Liver (tissue), 9 donors: ENCODE data around the gene TTC24. TPM values are rescaled to one million over a fixed set of nuclear protein-coding genes. Genes with fewer than 3 reads are reported as not detected.
"Not testable (repeated sequence)": the region's sequence is repeated elsewhere in the genome, so short reads cannot be mapped to it uniquely, and the experiment has no call there.

Experiments
- DNase-seq: peaks from one replicate; pipeline ENCODE4 v3.0.0-alpha.2; 2017; ENCODE audit warnings: low spot score
- H3K27ac ChIP-seq, 2 donors: one replicate each; pipeline ENCODE4 v1.7.0; 2013; ENCODE audit warnings: inconsistent platforms in 2 of 2, low read length in 2 of 2, control low read depth in 1 of 2, low read depth in 1 of 2, mild to moderate bottlenecking in 1 of 2
- H3K27me3 ChIP-seq, 4 donors: one replicate each; pipeline versions ENCODE4 v1.6.1 to v1.7.0; 2013; ENCODE audit warnings: low read length in 3 of 4, inconsistent platforms in 1 of 4, mild to moderate bottlenecking in 1 of 4, moderate library complexity in 1 of 4; ENCODE audit not compliant: control insufficient read depth in 4 of 4, insufficient read depth in 4 of 4
- H3K36me3 ChIP-seq, 4 donors: one replicate each; pipeline versions ENCODE4 v1.6.1 to v1.7.0; 2013; ENCODE audit warnings: low read length in 3 of 4, mild to moderate bottlenecking in 3 of 4, low read depth in 1 of 4, moderate library complexity in 1 of 4; ENCODE audit not compliant: control insufficient read depth in 4 of 4, insufficient read depth in 3 of 4
- H3K4me1 ChIP-seq, 4 donors: one replicate each; pipeline versions ENCODE4 v1.6.1 to v1.7.0; 2013; ENCODE audit warnings: low read length in 3 of 4, mild to moderate bottlenecking in 3 of 4, moderate library complexity in 1 of 4; ENCODE audit not compliant: control insufficient read depth in 4 of 4, insufficient read depth in 4 of 4
- H3K4me3 ChIP-seq, 3 donors: one replicate each; pipeline versions ENCODE4 v1.6.1 to v1.7.0; 2013; ENCODE audit warnings: low read length in 3 of 3, control low read depth in 1 of 3, low read depth in 1 of 3, mild to moderate bottlenecking in 1 of 3
- H3K9ac ChIP-seq, 2 donors: one replicate each; pipeline ENCODE4 v1.7.0; 2013; ENCODE audit warnings: low read length in 2 of 2, mild to moderate bottlenecking in 2 of 2, moderate library complexity in 2 of 2, control low read depth in 1 of 2, low read depth in 1 of 2
- H3K9me3 ChIP-seq, 4 donors: one replicate each; pipeline versions ENCODE4 v1.6.1 to v1.7.0; 2013; ENCODE audit warnings: low read length in 3 of 4; ENCODE audit not compliant: control insufficient read depth in 4 of 4
- EGR1 ChIP-seq, 2 donors: IDR thresholded peaks; 2 replicates each; pipeline ENCODE4 v1.6.1; 2016 to 2018; ENCODE audit warnings: antibody characterized with exemption in 2 of 2, low read depth in 2 of 2
- FOXA2 ChIP-seq: IDR thresholded peaks from 2 replicates; pipeline ENCODE4 v1.6.1; 2016; ENCODE audit warnings: antibody characterized with exemption
- RAD21 ChIP-seq, 2 donors: IDR thresholded peaks; 2 replicates each; pipeline ENCODE4 v1.6.1; 2016; ENCODE audit warnings: antibody characterized with exemption in 2 of 2, mild to moderate bottlenecking in 2 of 2
- RXRA ChIP-seq, 2 donors: IDR thresholded peaks; 2 replicates each; pipeline ENCODE4 v1.6.1; 2017 to 2018; ENCODE audit warnings: antibody characterized with exemption in 2 of 2, mild to moderate bottlenecking in 1 of 2
- SP1 ChIP-seq: IDR thresholded peaks from 2 replicates; pipeline ENCODE4 v1.6.1; 2018; ENCODE audit warnings: antibody characterized with exemption, mild to moderate bottlenecking
- TAF1 ChIP-seq: conservative IDR thresholded peaks from 2 replicates; pipeline ENCODE4 v1.6.1; 2016; ENCODE audit warnings: antibody characterized with exemption, mild to moderate bottlenecking
- WGBS: extraction: QIAGEN DNeasy Blood & Tissue Kit; methylation state at CpG from one replicate; pipeline ENCODE4 v1.1.7; 2013; 5-methylcytosine and 5-hydroxymethylcytosine counted together
- polyA plus RNA-seq, 2 donors: library from polyadenylated mRNA; stranded (reverse) in 1 of 2; unstranded in 1 of 2; fragments of 200-250 nt in 1 of 2; fragments of >200 nt in 1 of 2; fragmentation: Nextera tagmentation in 1 of 2; extraction: Ambion mirVana in 1 of 2; gene quantifications; one replicate each; pipeline versions ENCODE4 v1.2.1 to v1.2.3, GENCODE V29; 2013 to 2015
- total RNA-seq, 2 donors: library from RNA; depleted of rRNA; stranded (reverse); fragments of >200 nt; gene quantifications; one replicate each; pipeline ENCODE4 v1.2.3, GENCODE V29; 2014
- TF ChIP-seq, protein P1 (sequence below): IDR thresholded peaks from 2 replicates; pipeline ENCODE4 v1.6.1; 2016; ENCODE audit warnings: antibody characterized with exemption
- TF ChIP-seq, protein P2 (sequence below): fragments of 150-350 bp; IDR thresholded peaks from 2 replicates; pipeline ENCODE4 v1.5.1; 2017; ENCODE audit warnings: improper control_type of control experiment, low read depth, low read length; ENCODE audit not compliant: missing input control
- donor health status: healthy.
- donor health status: healthy.
- donor health status: healthy.
- donor health status: healthy.
- donor health status: healthy.

Gene TTC24
- total and polyA plus RNA-seq, 4 donors = 0.08 to 0.14 (median 0.10) TPM; not detected in 1

DNA sequence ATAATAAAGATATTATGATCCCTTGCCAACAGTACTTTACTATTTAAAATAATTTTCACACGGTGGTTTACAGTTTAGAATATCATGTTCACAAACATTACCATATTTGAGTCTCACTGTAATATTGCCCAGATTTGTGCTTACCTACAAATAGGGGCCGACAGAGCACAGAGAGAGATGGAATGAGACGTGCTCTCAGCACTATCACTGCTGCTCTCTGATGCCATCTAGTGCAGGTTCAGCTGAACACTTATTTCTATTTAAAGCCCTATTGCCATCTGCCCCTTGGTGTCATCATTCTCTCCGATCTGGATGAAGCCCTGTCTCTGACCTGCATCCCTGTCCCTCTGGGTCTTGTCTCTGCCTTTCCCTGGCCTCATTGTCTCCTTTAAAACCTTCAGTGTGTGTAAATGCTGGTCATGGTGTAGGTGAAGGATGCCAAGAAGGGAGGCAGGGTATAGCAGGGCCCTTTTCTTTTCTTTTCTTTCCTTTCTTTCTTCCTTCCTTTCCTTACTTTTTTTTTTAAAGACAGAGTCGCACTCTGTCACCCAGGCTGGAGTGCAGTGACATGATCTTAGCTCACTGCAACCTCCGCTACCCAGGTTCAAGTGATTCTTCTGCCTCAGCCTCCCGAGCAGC lies 28.6 kb downstream of the TTC24 start:
- H3K9me3 ChIP-seq = no peaks in the 10 kb centered on the region
- no peak overlapping the region for H3K27ac ChIP-seq
- no peak overlapping the region for H3K9ac ChIP-seq
- no peaks in the 10 kb centered on the region for H3K36me3 ChIP-seq
- 27% methylated on average over 7 of the region's 7 CpGs for WGBS
- TF ChIP-seq, protein P1, sequence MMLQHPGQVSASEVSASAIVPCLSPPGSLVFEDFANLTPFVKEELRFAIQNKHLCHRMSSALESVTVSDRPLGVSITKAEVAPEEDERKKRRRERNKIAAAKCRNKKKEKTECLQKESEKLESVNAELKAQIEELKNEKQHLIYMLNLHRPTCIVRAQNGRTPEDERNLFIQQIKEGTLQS = peak; percentile 56
- TF ChIP-seq EGR1 (IDR thresholded peaks at IDR 0.05; ENCODE audit: low read depth in 2 of 2) (no peak), FOXA2 (no peak), SP1 (no peak), RXRA (IDR thresholded peaks at IDR 0.05) (peak; percentile 6 to 11), RAD21 (IDR thresholded peaks at IDR 0.05) (peak; percentile 95 to 96), TAF1 (no peak)
- TF ChIP-seq, protein P2, sequence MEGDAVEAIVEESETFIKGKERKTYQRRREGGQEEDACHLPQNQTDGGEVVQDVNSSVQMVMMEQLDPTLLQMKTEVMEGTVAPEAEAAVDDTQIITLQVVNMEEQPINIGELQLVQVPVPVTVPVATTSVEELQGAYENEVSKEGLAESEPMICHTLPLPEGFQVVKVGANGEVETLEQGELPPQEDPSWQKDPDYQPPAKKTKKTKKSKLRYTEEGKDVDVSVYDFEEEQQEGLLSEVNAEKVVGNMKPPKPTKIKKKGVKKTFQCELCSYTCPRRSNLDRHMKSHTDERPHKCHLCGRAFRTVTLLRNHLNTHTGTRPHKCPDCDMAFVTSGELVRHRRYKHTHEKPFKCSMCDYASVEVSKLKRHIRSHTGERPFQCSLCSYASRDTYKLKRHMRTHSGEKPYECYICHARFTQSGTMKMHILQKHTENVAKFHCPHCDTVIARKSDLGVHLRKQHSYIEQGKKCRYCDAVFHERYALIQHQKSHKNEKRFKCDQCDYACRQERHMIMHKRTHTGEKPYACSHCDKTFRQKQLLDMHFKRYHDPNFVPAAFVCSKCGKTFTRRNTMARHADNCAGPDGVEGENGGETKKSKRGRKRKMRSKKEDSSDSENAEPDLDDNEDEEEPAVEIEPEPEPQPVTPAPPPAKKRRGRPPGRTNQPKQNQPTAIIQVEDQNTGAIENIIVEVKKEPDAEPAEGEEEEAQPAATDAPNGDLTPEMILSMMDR = peak; percentile 82
- peaks cover 0 to 4% (median 0%) of the 10 kb centered on the region in 4 donors for H3K27me3 ChIP-seq
- no peaks in the 10 kb centered on the region for H3K4me1 ChIP-seq
- DNase-seq = no peak
- H3K4me3 ChIP-seq = no peak overlapping the region

GRCh38 chr1:156608981-156609380 lies 29.5 kb downstream of the TTC24 start:
- DNase-seq = no peak
- Histone ChIP-seq H3K9ac (no peak overlapping the region), H3K27ac (no peak overlapping the region), H3K36me3 (no peaks in the 10 kb centered on the region), H3K4me3 (no peak overlapping the region), H3K27me3 (peaks cover 0 to 4% (median 0%) of the 10 kb centered on the region in 4 donors), H3K4me1 (no peaks in the 10 kb centered on the region), H3K9me3 (no peaks in the 10 kb centered on the region)
- WGBS = 46% methylated on average over 6 of the region's 6 CpGs
- TF ChIP-seq, protein P2 = peak; percentile 23
- no peak for TF ChIP-seq RXRA (IDR thresholded peaks at IDR 0.05)
- peak; percentile 46 to 65 for TF ChIP-seq RAD21 (IDR thresholded peaks at IDR 0.05)

DNA sequence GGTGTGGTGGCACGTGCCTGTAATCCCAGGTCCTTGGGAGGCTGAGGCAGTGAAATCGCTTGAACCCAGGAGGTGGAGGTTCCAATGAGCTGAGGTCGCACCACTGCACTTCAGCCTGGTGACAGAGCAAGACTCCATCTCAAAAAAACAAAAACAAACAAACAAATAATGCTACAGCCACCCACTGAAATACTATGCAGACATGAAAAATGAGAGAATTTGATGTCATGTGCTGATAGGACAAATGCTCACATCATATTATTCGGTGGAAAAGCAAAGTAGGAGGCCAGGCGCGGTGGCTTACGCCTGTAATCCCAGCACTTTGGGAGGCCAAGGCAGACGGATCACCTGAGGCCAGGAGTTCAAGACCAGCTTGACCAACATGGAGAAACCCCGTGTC lies 30.5 kb downstream of the TTC24 start:
- H3K27me3 ChIP-seq, H3K36me3 ChIP-seq, DNase-seq, H3K27ac ChIP-seq, H3K9ac ChIP-seq, H3K4me1 ChIP-seq, H3K9me3 ChIP-seq, H3K4me3 ChIP-seq: not testable (repeated sequence)
- 84% methylated on average over 9 of the region's 9 CpGs for WGBS
